ENCODE results near the gene C1QTNF9.
"Not testable (repeated sequence)": the region's sequence is repeated elsewhere in the genome, so short reads cannot be mapped to it uniquely, and the experiment has no call there.

The C1QTNF9 gene

DNA sequence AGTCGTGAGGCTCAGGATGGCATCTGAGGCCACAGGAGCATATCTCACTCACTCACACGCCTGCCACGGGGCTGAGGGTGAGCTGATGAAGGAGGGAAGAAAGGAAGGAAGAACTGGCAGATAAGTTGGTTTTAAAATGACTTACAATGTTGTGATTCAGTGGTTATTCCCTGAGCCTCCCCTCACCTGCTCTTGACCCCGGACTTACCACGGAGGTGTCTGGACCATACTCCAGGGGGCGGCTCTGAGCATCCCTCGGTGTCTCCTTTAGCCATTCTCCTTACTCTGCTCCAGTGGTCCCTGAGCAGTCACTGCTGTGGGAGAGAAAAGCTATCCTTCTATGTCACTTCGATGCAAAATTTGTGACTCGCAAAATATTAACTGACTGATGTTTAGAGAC is 61.9 kb downstream of the C1QTNF9 start:
- not testable (repeated sequence) for DNase-seq

Data from retina (tissue), 1 donor.